ENCODE data around the gene RAPGEFL1. TPM values are rescaled to one million over a fixed set of nuclear protein-coding genes. Genes with fewer than 3 reads are reported as not detected.
"Not testable (repeated sequence)": the region's sequence is repeated elsewhere in the genome, so short reads cannot be mapped to it uniquely, and the experiment has no call there.

Gene RAPGEFL1
- total RNA-seq, 1 donor from 2014 or later, result 10.1 TPM

GRCh38 chr17:40203131-40203530 is 25.9 kb downstream of the RAPGEFL1 start:
- no peak for DNase-seq (ENCODE audit: low spot score)

- DNase-seq (ENCODE audit: low spot score), result not testable (repeated sequence)
Observed at GRCh38 chr17:40206193-40206592, 28.9 kb downstream of the RAPGEFL1 start.

- no peak for DNase-seq (ENCODE audit: low spot score)
Observed at GRCh38 chr17:40209404-40210093, 32.3 kb downstream of the RAPGEFL1 start.

GRCh38 chr17:40213914-40214313 is 36.6 kb downstream of the RAPGEFL1 start:
- not testable (repeated sequence) for DNase-seq (ENCODE audit: low spot score)

- no peak for DNase-seq (ENCODE audit: low spot score)
Observed at GRCh38 chr17:40218006-40218739, 40.9 kb downstream of the RAPGEFL1 start.

- peak; percentile 97 for DNase-seq (ENCODE audit: low spot score)
Observed at GRCh38 chr17:40218740-40219593, 41.7 kb downstream of the RAPGEFL1 start, which contains the start of gene WIPF2. Gene WIPF2, plus strand, starts transcription at chr17:40219304. Its CDS starts 37,156 bp downstream, at chr17:40256460.

- no peak for DNase-seq (ENCODE audit: low spot score)
Observed at GRCh38 chr17:40219594-40220338, 42.5 kb downstream of the RAPGEFL1 start.

- no peak for DNase-seq (ENCODE audit: low spot score)
Observed at GRCh38 chr17:40224718-40225550, 47.7 kb downstream of the RAPGEFL1 start.

- peak; percentile 55 for DNase-seq (ENCODE audit: low spot score)
Observed at GRCh38 chr17:40229146-40229545, 51.9 kb downstream of the RAPGEFL1 start.

- no peak for DNase-seq (ENCODE audit: low spot score)
Observed at GRCh38 chr17:40230670-40231069, 53.4 kb downstream of the RAPGEFL1 start.

- DNase-seq (ENCODE audit: low spot score), result peak; percentile 35
Observed at GRCh38 chr17:40231928-40232327, 54.7 kb downstream of the RAPGEFL1 start.

- no peak for DNase-seq (ENCODE audit: low spot score)
Observed at GRCh38 chr17:40241252-40241834, 64.1 kb downstream of the RAPGEFL1 start.

- no peak for DNase-seq (ENCODE audit: low spot score)
Observed at GRCh38 chr17:40242774-40243173, 65.5 kb downstream of the RAPGEFL1 start.

GRCh38 chr17:40243761-40244160 is 66.5 kb downstream of the RAPGEFL1 start:
- DNase-seq (ENCODE audit: low spot score), result no peak

GRCh38 chr17:40244255-40244654 is 67.0 kb downstream of the RAPGEFL1 start:
- no peak for DNase-seq (ENCODE audit: low spot score)

Data from mesenteric fat pad (tissue), 1 donor.